IPS-15b (cell line): ENCODE data around the gene EVI2B.
"Not testable (repeated sequence)": the region's sequence is repeated elsewhere in the genome, so short reads cannot be mapped to it uniquely, and the experiment has no call there.

Experiments used
- H3K27me3 ChIP-seq: one replicate; pipeline ENCODE4 v1.6.1; 2013; ENCODE audit warnings: low read length; ENCODE audit not compliant: control insufficient read depth, insufficient read depth
- H3K36me3 ChIP-seq: one replicate; pipeline ENCODE4 v1.6.1; 2013; ENCODE audit warnings: low read length; ENCODE audit not compliant: control insufficient read depth, insufficient read depth
- H3K4me1 ChIP-seq: one replicate; pipeline ENCODE4 v1.6.1; 2013; ENCODE audit warnings: mild to moderate bottlenecking, low read length; ENCODE audit not compliant: control insufficient read depth, insufficient read depth
- H3K4me3 ChIP-seq: one replicate; pipeline ENCODE4 v1.5.1; 2013; ENCODE audit warnings: low read depth, low read length
- H3K9ac ChIP-seq: one replicate; pipeline ENCODE4 v1.6.1; 2013; ENCODE audit warnings: low read depth, mild to moderate bottlenecking, low read length
- H3K9me3 ChIP-seq: one replicate; pipeline ENCODE4 v1.6.1; 2013; ENCODE audit warnings: mild to moderate bottlenecking, low read length; ENCODE audit not compliant: control insufficient read depth, insufficient read depth

Gene EVI2B

DNA sequence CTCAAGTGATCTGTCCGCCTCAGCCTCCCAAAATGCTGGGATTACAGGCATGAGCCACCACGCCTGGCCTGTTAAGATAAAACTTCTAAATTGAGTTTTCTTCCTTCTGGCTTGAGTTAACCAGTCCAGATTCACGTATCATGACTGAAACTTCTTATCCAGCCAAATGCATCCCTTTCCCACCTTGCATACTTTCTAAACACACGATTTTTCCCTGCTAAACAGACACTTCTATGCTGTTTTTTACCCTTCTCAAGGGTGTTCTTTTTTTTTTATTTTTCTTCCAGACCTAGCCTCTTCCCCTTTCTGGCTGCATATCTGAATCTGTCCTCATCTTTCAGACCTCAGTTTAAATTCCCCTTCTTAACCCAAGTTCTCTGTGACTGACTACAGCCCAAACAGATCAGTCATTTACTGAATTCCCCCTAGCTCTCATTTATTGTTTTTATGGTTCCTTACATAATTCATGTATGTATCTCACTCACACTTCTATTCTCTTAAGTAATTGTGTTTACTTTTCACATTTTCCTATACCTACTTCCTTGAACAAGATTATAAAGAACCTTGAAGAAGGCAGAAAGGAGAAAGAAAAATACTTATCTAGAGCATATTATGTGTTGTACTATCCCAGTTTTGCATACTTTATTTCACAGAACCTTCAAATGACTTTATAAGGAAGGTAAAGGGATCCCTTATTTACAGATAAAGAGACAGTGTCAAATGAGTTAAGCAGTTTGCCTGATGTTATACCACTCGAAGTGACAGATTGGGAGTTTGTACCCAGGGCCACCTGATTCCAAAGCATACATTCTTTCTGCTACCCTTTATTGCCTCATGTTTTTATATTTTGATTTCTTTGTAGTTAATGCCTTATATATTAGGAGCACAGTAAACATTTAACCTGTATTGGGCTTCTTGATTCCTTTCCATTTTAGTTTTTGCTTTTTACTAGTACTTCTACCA is 5.2 kb downstream of the EVI2B start:
- H3K9ac ChIP-seq = no peak overlapping the region
- no peak overlapping the region for H3K4me3 ChIP-seq
- H3K36me3 ChIP-seq = no peaks in the 10 kb centered on the region
- no peaks in the 10 kb centered on the region for H3K9me3 ChIP-seq
- no peaks in the 10 kb centered on the region for H3K27me3 ChIP-seq
- H3K4me1 ChIP-seq = peaks cover 3% of the 10 kb centered on the region

DNA sequence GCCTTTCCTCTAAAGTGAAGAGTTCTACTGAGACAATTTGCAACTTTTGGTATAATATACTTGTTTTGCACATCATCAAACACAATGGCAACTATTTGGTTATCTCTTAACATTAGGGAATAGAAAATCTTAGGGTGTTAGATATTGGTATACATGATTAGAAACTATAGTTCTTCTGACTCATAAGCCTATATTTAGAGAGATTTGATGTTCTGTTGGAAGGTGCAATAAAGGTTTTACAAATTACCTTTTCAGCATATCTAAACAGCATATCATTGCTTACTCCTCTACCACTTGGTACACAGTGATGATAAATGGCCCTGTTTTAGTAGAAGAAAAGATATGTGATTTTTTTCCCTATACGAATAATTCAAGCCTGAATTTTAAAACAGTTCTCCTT is 6.2 kb downstream of the EVI2B start:
- H3K9ac ChIP-seq = no peak overlapping the region
- H3K36me3 ChIP-seq = no peaks in the 10 kb centered on the region
- no peaks in the 10 kb centered on the region for H3K9me3 ChIP-seq
- no peaks in the 10 kb centered on the region for H3K27me3 ChIP-seq
- peaks cover 3% of the 10 kb centered on the region for H3K4me1 ChIP-seq
- H3K4me3 ChIP-seq = no peak overlapping the region

DNA sequence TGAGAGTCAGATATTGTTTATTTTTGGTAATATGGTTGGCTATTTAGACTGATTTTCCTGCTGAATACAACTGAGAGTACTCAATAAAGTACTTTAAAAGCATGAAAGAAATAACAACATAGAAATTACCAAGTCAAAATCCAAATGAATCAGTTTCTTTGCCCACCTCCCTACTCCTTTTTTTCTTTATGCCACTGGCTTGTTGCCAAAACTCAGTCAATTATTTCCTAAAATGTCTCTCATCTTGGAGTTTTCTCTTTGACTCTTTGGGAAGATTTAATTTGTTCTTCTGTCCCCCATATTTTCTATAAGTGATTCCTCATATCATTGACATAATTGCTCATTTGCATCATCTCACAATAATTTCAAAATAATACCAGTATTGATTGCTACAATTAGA is 14.2 kb downstream of the EVI2B start:
- Histone ChIP-seq H3K36me3 (no peaks in the 10 kb centered on the region), H3K4me1 (no peaks in the 10 kb centered on the region), H3K4me3 (no peak overlapping the region), H3K9me3 (no peaks in the 10 kb centered on the region), H3K9ac (no peak overlapping the region), H3K27me3 (no peaks in the 10 kb centered on the region)

DNA sequence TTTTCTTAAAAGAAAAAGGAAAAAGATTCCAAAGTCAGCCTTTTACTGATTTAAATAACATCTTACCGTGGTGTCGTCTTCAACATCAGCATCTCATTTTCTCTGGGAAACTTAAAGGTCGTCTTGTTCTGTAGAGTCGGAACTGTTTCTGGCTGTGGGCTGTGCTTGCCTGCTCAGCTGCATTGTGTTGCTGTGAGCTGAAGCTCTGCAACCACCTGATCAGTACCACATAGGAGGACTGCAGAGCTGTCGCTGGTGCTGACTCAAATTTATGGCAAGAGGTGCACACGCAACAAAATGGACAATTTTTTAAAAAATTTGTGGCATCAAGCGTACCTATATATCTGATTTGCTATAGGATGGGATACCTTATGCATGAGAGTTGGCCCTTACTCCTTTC is 16.8 kb downstream of the EVI2B start, which contains the start of gene OMG:
TSS of gene OMG (minus strand) at position 150 of the 400 bp plus-strand sequence. CDS start 908 bp downstream, outside the sequence.
- H3K4me1 ChIP-seq = no peaks in the 10 kb centered on the region
- no peaks in the 10 kb centered on the region for H3K36me3 ChIP-seq
- no peak within 1 kb of the TSS for H3K4me3 ChIP-seq
- H3K9ac ChIP-seq = no peak within 1 kb of the TSS
- H3K9me3 ChIP-seq = no peaks in the 10 kb centered on the region
- no peaks in the 10 kb centered on the region for H3K27me3 ChIP-seq

DNA sequence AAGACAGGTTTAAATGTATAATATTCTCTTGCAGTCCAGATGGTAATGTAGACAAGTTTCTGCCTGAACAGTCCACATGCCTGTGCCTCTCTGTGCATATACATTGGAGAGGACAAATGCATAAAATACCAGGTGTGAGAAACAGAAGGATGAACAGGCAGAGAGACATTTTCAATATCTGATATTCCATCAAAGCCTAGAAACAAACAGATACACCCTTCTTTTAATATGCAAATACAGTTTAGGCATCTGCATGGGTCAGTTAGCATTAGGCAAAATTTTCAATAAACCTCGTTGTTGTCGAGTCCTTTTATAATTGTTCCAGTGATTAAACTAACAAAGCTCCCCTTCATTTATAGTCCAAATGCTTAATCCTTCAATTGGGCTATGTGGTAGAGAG is 17.7 kb downstream of the EVI2B start:
- no peaks in the 10 kb centered on the region for H3K4me1 ChIP-seq
- no peaks in the 10 kb centered on the region for H3K36me3 ChIP-seq
- H3K27me3 ChIP-seq = no peaks in the 10 kb centered on the region
- no peak overlapping the region for H3K4me3 ChIP-seq
- H3K9me3 ChIP-seq = no peaks in the 10 kb centered on the region
- no peak overlapping the region for H3K9ac ChIP-seq

DNA sequence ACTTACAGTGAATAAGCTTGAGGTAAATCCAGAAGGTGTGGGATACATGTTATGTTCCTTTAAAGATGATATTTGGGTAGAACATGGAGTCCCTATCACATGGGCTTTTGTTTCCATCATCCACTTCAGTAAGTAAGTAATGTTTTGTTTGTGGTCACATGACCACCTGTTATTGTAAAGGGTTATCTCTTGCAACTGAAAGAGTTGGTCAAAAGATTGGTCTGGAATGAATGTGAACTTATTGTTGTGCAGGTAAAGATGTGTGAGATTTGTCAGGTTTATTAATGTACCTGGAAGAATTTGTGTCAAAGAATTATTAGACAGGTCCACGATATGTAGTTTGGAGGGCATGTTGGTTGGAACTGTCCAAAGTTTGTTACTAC is 18.4 kb downstream of the EVI2B start:
- H3K27me3 ChIP-seq = no peaks in the 10 kb centered on the region
- no peaks in the 10 kb centered on the region for H3K4me1 ChIP-seq
- H3K4me3 ChIP-seq = no peak overlapping the region
- no peaks in the 10 kb centered on the region for H3K9me3 ChIP-seq
- H3K36me3 ChIP-seq = no peaks in the 10 kb centered on the region
- H3K9ac ChIP-seq = no peak overlapping the region

DNA sequence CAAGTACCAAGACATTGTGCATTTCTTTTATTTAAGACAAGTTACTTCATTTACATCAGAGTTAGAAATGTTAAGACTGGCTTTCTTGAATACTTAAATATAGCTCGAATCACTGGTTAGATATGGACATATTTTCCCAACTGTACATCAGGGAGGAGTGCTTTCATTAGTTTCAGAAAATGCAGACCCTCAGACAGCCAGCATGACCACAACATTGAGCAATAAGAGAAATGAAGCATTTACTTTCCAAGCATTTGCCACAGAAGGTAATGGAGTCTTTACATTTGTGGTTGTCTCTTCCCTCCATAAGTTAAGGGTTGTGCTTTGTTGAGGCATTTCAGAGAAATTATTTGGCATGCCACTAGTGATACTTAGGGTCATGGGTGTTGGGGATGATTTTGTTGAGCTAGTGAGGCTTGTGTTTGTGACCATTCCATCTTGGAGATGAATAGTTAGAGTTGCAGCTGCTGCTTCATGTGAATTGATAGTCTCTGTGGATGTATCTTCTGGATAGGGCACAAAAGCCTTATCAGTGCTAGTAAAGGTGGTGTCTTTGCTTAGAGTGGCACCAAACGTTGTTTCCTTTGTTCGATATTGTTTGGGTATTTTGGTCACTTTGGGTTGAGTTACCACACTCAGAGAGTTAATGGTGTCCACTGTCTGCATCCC is 18.9 kb downstream of the EVI2B start:
- Histone ChIP-seq H3K4me3 (no peak overlapping the region), H3K9ac (no peak overlapping the region), H3K4me1 (no peaks in the 10 kb centered on the region), H3K9me3 (no peaks in the 10 kb centered on the region), H3K27me3 (no peaks in the 10 kb centered on the region), H3K36me3 (no peaks in the 10 kb centered on the region)

DNA sequence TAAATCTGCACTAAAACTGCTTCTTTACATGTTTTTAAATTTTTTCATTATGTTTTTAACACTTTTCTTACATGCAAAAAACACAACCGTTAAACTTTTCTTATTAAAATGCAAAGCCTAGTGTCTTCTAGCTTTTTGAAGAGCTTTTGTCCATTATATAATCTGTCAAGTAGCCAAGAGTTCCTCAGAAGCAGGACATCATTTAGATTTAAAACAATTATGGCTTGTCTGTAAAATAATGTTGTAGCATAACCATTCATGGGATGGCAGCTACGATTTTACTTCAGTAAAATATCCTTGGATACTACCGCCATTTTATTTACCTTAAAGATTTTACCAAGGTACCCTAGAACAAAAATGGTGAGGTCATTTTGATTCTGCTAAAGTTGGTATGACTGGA is 19.6 kb downstream of the EVI2B start:
- H3K4me1 ChIP-seq = no peaks in the 10 kb centered on the region
- no peaks in the 10 kb centered on the region for H3K27me3 ChIP-seq
- no peaks in the 10 kb centered on the region for H3K9me3 ChIP-seq
- no peaks in the 10 kb centered on the region for H3K36me3 ChIP-seq
- no peak overlapping the region for H3K4me3 ChIP-seq
- H3K9ac ChIP-seq = no peak overlapping the region

DNA sequence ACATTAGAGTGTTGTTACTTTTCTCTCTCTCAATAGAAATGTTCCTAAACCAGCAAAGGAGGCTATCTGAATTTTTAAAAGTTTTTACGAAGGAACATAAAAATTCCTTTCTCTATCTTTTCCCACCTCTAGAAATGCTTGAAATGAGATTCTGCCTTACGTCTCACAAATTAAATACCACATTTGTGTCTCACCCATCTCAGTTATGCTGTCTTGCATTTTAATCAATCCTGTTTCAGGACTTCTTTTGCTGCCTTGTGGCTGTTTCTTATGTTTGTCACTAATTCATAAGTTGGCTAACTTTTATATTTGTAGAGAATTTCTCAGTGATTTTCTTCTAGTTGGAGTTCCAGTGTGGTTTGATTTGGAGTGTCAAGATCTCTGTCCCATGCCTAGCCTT is 20.3 kb downstream of the EVI2B start:
- H3K9me3 ChIP-seq = no peaks in the 10 kb centered on the region
- H3K9ac ChIP-seq = no peak overlapping the region
- no peaks in the 10 kb centered on the region for H3K36me3 ChIP-seq
- H3K4me1 ChIP-seq = no peaks in the 10 kb centered on the region
- H3K27me3 ChIP-seq = no peaks in the 10 kb centered on the region
- no peak overlapping the region for H3K4me3 ChIP-seq

DNA sequence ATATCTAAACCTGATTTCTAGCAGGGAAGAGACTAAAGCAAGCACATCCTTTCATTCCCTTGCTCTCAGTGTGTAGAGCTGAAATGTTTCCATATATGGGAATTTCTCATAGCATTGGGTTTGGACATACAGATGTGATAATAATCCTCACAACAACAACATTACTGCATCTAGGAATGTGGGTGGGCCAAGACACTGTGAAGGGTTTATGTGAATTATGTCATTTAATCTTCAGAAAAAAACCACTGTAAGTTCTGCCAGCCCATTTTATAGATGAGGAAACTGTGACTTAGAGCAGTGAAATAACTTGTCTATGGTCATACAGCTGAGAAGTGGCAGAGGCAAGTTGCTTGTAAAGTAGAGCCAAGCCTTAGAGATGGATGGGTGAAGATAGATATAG is 22.0 kb downstream of the EVI2B start:
- Histone ChIP-seq H3K27me3 (no peaks in the 10 kb centered on the region), H3K36me3 (no peaks in the 10 kb centered on the region), H3K4me1 (no peaks in the 10 kb centered on the region), H3K9me3 (no peaks in the 10 kb centered on the region), H3K4me3 (no peak overlapping the region), H3K9ac (no peak overlapping the region)

DNA sequence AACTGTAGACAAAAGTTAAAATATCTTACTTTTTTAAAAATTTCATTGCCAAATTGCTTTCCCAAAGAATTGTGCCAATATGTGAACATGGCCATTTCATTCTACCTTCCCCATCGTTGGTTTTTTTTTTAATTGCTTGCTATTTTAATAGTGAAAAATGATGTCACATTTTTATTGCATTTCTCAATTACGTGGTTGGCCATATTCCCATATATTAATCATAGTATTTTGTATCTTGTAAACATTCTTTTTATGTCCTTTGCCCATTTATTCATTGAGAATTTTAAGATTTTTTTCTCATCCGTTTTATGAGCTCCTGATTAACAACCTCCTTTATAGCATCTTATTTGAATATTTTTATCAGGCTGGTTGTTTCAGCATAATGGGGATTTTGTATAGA is 24.1 kb downstream of the EVI2B start:
- H3K36me3 ChIP-seq = no peaks in the 10 kb centered on the region

DNA sequence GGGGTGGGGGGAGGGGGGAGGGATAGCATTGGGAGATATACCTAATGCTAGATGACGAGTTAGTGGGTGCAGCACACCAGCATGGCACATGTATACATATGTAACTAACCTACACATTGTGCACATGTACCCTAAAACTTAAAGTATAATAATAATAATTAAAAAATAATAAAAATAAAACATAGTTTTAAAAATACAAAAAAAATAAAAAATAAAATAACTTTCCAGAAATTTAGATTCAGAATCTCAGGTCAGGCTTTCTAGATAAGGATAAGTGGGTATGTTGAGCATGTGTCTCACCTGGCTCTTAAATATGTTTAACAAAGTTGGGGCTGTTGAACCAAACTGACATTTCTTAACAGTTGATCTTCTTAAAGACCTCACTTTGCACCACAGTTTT is 25.9 kb downstream of the EVI2B start:
- not testable (repeated sequence) for H3K4me3 ChIP-seq, H3K9ac ChIP-seq, H3K27me3 ChIP-seq

More for the DNA sequence above, 24.1 kb downstream of the EVI2B start:
- H3K4me3 ChIP-seq = no peak overlapping the region
- no peak overlapping the region for H3K9ac ChIP-seq
- H3K4me1 ChIP-seq = no peaks in the 10 kb centered on the region
- H3K9me3 ChIP-seq = no peaks in the 10 kb centered on the region
- no peaks in the 10 kb centered on the region for H3K27me3 ChIP-seq

More for the DNA sequence above, 25.9 kb downstream of the EVI2B start:
- not testable (repeated sequence) for H3K9me3 ChIP-seq, H3K36me3 ChIP-seq, H3K4me1 ChIP-seq
